ENCODE measurements around the gene ZW10. TPM values are rescaled to one million over a fixed set of nuclear protein-coding genes. Genes with fewer than 3 reads are reported as not detected.
A peak's percentile ranks its signal among the peaks of the same experiment; 100 is the strongest.

The ZW10 gene
- total RNA-seq, 1 experiment from 2014 or later: 21.0 TPM

- no TSS peak for BruUV-seq (replicated peaks)
- Histone ChIP-seq H3K9ac (ENCODE audit: low read length) (no peak overlapping the region), H3K4me3 (replicated peaks in 1 of 2; ENCODE audit: low read depth in 1 of 2, low read length in 2 of 2) (no peak overlapping the region), H3K27me3 (ENCODE audit: insufficient read depth, low read length) (no peaks in the 10 kb centered on the region), H4K20me1 (ENCODE audit: insufficient read depth) (no peaks in the 10 kb centered on the region), H2AFZ (ENCODE audit: low read depth, low read length, poor library complexity, severe bottlenecking) (no peak overlapping the region), H3K27ac (ENCODE audit: low read depth, low read length) (no peak overlapping the region), H3K79me2 (ENCODE audit: insufficient read depth, low read length) (no peaks in the 10 kb centered on the region), H3K4me2 (ENCODE audit: low read length) (no peak overlapping the region), H3K36me3 (ENCODE audit: control insufficient read depth in 1 of 2, insufficient read depth in 2 of 2, low read length in 2 of 2) (no peaks in the 10 kb centered on the region), H3K9me3 (ENCODE audit: control insufficient read depth in 1 of 2, insufficient read depth in 1 of 2, low read depth in 1 of 2, low read length in 2 of 2) (no peaks in the 10 kb centered on the region), H3K4me1 (ENCODE audit: control insufficient read depth in 1 of 2, insufficient read depth in 2 of 2, low read length in 2 of 2) (no peaks in the 10 kb centered on the region), H3K9me2 (ENCODE audit: insufficient read depth) (no peaks in the 10 kb centered on the region)
- RAD21 ChIA-PET (ENCODE audit: low non-redundant PET in 1 of 2, low total read pairs in 2 of 2, uncharacterized antibody in 2 of 2, unreplicated experiment in 2 of 2): no interaction called here
- CTCF ChIA-PET: interaction anchor here (0.8 kb wide), 1 partner anchor 419 kb away, joined by 3 read pairs; no protein-coding TSS in a partner anchor
- DNase-seq (ENCODE audit: low read depth, low spot score) (no peak), ATAC-seq (no peak)
- TF ChIP-seq CTCF (IDR thresholded peaks at IDR 0.05 in 2 of 3, conservative IDR thresholded peaks at IDR 0.05 in 1 of 3; ENCODE audit: borderline replicate concordance in 1 of 3, insufficient read depth in 1 of 3, low read depth in 2 of 3, low read length in 2 of 3) (0 out of 6 replicates have a peak, but pooled peaks of 2 of the 3 experiments have one; percentile 9 to 17), YY1 (IDR thresholded peaks at IDR 0.05; ENCODE audit: extremely low read depth, insufficient replicate concordance, low read depth, low read length) (no peak), EZH2 (IDR thresholded peaks at IDR 0.05) (no peak)
- POLR2A ChIA-PET: no interaction called here
- intact Hi-C loops (cut with micrococcal nuclease): no loop called here
Observed at GRCh38 chr11:113725407-113725806, 48.1 kb downstream of the ZW10 start.

GRCh38 chr11:113724778-113725177, 48.7 kb downstream of the ZW10 start:
- ChIA-PET POLR2A (no interaction called here), RAD21 (ENCODE audit: low non-redundant PET in 1 of 2, low total read pairs in 2 of 2, uncharacterized antibody in 2 of 2, unreplicated experiment in 2 of 2) (no interaction called here), CTCF (no interaction called here)
- no peaks in the 10 kb centered on the region for H3K36me3 ChIP-seq (ENCODE audit: control insufficient read depth in 1 of 2, insufficient read depth in 2 of 2, low read length in 2 of 2)
- intact Hi-C loops (cut with micrococcal nuclease): no loop called here
- H3K27me3 ChIP-seq (ENCODE audit: insufficient read depth, low read length): no peaks in the 10 kb centered on the region
- no peak overlapping the region for H3K4me2 ChIP-seq (ENCODE audit: low read length)
- no peak for ATAC-seq
- BruUV-seq (replicated peaks): no TSS peak
- no peak for DNase-seq (ENCODE audit: low read depth, low spot score)
- H2AFZ ChIP-seq (ENCODE audit: low read depth, low read length, poor library complexity, severe bottlenecking): no peak overlapping the region
- no peaks in the 10 kb centered on the region for H3K9me3 ChIP-seq (ENCODE audit: control insufficient read depth in 1 of 2, insufficient read depth in 1 of 2, low read depth in 1 of 2, low read length in 2 of 2)
- no peak overlapping the region for H3K4me3 ChIP-seq (replicated peaks in 1 of 2; ENCODE audit: low read depth in 1 of 2, low read length in 2 of 2)
- no peak overlapping the region for H3K27ac ChIP-seq (ENCODE audit: low read depth, low read length)
- no peaks in the 10 kb centered on the region for H3K9me2 ChIP-seq (ENCODE audit: insufficient read depth)
- no peak overlapping the region for H3K9ac ChIP-seq (ENCODE audit: low read length)
- no peaks in the 10 kb centered on the region for H4K20me1 ChIP-seq (ENCODE audit: insufficient read depth)
- TF ChIP-seq CBX3 (IDR thresholded peaks at IDR 0.05; ENCODE audit: low read depth): no peak
- 0 out of 2 replicates have a peak, but pooled peaks have one; percentile 9 for TF ChIP-seq RAD21 (IDR thresholded peaks at IDR 0.05; ENCODE audit: low read depth)
- no peaks in the 10 kb centered on the region for H3K79me2 ChIP-seq (ENCODE audit: insufficient read depth, low read length)
- H3K4me1 ChIP-seq (ENCODE audit: control insufficient read depth in 1 of 2, insufficient read depth in 2 of 2, low read length in 2 of 2): no peaks in the 10 kb centered on the region

Data from HCT116 (cell line).